HCT116 (cell line): ENCODE measurements around the gene EZH2.

Experiments used
- EGR1 ChIP-seq: IDR thresholded peaks from 2 replicates; pipeline ENCODE4 v1.6.1; 2012; ENCODE audit warnings: low read depth
- POLR2A ChIP-seq: IDR thresholded peaks from 2 replicates; pipeline ENCODE4 v1.7.0; 2011; ENCODE audit warnings: borderline replicate concordance; ENCODE audit not compliant: insufficient read depth, insufficient read length; ENCODE audit errors: extremely low read depth
- TF ChIP-seq, protein P1 (sequence below): IDR thresholded peaks from 2 replicates; pipeline ENCODE4 v1.6.1; 2012; ENCODE audit warnings: low read depth
- TF ChIP-seq, protein P2 (sequence below), 3 experiments: fragments of 200-600 bp in 1 of 3; sonication (generic) in 1 of 3; IDR thresholded peaks in 2 of 3; conservative IDR thresholded peaks in 1 of 3; 2 replicates each; pipeline ENCODE4 v1.5.1; 2012 to 2017; ENCODE audit warnings: low read depth in 2 of 3, low read length in 2 of 3, antibody characterized with exemption in 1 of 3, borderline replicate concordance in 1 of 3, control low read depth in 1 of 3, mild to moderate bottlenecking in 1 of 3, mixed read lengths in 1 of 3, mixed run types in 1 of 3, moderate library complexity in 1 of 3; ENCODE audit not compliant: insufficient read depth in 1 of 3

DNA sequence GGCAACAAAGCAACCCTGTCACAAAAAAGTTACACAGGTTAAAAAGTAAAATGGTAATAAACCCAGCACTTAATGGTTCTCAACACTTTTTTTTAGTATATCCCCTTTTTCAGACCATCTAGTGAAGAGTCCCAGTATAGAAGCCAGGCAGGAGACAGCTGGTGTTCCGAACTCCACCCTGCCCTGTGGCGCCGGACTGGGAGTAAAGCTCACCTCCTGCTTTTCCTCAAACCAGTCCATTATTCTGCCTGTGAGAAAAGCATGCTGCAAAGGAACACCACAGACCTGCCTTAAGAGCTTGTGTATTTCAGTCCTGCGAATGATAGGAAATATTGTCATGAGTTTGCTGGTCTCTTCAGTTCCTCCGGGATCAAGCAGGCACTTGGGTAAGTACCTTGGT, 81.0 kb downstream of the EZH2 start:
- TF ChIP-seq, protein P1, sequence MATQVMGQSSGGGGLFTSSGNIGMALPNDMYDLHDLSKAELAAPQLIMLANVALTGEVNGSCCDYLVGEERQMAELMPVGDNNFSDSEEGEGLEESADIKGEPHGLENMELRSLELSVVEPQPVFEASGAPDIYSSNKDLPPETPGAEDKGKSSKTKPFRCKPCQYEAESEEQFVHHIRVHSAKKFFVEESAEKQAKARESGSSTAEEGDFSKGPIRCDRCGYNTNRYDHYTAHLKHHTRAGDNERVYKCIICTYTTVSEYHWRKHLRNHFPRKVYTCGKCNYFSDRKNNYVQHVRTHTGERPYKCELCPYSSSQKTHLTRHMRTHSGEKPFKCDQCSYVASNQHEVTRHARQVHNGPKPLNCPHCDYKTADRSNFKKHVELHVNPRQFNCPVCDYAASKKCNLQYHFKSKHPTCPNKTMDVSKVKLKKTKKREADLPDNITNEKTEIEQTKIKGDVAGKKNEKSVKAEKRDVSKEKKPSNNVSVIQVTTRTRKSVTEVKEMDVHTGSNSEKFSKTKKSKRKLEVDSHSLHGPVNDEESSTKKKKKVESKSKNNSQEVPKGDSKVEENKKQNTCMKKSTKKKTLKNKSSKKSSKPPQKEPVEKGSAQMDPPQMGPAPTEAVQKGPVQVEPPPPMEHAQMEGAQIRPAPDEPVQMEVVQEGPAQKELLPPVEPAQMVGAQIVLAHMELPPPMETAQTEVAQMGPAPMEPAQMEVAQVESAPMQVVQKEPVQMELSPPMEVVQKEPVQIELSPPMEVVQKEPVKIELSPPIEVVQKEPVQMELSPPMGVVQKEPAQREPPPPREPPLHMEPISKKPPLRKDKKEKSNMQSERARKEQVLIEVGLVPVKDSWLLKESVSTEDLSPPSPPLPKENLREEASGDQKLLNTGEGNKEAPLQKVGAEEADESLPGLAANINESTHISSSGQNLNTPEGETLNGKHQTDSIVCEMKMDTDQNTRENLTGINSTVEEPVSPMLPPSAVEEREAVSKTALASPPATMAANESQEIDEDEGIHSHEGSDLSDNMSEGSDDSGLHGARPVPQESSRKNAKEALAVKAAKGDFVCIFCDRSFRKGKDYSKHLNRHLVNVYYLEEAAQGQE, result no peak
- TF ChIP-seq POLR2A, result no peak
- TF ChIP-seq, protein P2, sequence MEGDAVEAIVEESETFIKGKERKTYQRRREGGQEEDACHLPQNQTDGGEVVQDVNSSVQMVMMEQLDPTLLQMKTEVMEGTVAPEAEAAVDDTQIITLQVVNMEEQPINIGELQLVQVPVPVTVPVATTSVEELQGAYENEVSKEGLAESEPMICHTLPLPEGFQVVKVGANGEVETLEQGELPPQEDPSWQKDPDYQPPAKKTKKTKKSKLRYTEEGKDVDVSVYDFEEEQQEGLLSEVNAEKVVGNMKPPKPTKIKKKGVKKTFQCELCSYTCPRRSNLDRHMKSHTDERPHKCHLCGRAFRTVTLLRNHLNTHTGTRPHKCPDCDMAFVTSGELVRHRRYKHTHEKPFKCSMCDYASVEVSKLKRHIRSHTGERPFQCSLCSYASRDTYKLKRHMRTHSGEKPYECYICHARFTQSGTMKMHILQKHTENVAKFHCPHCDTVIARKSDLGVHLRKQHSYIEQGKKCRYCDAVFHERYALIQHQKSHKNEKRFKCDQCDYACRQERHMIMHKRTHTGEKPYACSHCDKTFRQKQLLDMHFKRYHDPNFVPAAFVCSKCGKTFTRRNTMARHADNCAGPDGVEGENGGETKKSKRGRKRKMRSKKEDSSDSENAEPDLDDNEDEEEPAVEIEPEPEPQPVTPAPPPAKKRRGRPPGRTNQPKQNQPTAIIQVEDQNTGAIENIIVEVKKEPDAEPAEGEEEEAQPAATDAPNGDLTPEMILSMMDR (IDR thresholded peaks at IDR 0.05 in 2 of 3, conservative IDR thresholded peaks at IDR 0.05 in 1 of 3; ENCODE audit: borderline replicate concordance in 1 of 3, insufficient read depth in 1 of 3, low read depth in 2 of 3, low read length in 2 of 3), result no peak
- TF ChIP-seq EGR1, result no peak
